Parathyroid adenoma (tissue), 2 donors: Measurements from ENCODE around the gene PA2G4.

Source experiments
- H2AFZ ChIP-seq: fragments of 300-600 bp; sonication (generic); one replicate; pipeline ENCODE4 v1.7.0; 2017; ENCODE audit warnings: antibody characterized with exemption, mild to moderate bottlenecking
- H3K27ac ChIP-seq: fragments of 300-600 bp; sonication (generic); one replicate; pipeline ENCODE4 v1.7.0; 2017
- H3K27me3 ChIP-seq: fragments of 300-600 bp; sonication (generic); one replicate; pipeline ENCODE4 v1.7.0; 2017; ENCODE audit warnings: low read length; ENCODE audit not compliant: control insufficient read depth, insufficient read depth
- H3K36me3 ChIP-seq: fragments of 300-600 bp; sonication (generic); one replicate; pipeline ENCODE4 v1.7.0; 2017; ENCODE audit warnings: low read length; ENCODE audit not compliant: control insufficient read depth, insufficient read depth
- H3K4me1 ChIP-seq: fragments of 300-600 bp; sonication (generic); one replicate; pipeline ENCODE4 v1.7.0; 2017; ENCODE audit warnings: control low read depth
- H3K4me2 ChIP-seq: fragments of 300-600 bp; sonication (generic); one replicate; pipeline ENCODE4 v1.7.0; 2017; ENCODE audit warnings: low read length
- H3K4me3 ChIP-seq: fragments of 300-600 bp; sonication (generic); one replicate; pipeline ENCODE4 v1.7.0; 2017; ENCODE audit warnings: low read depth, low read length
- H3K79me2 ChIP-seq: fragments of 300-600 bp; sonication (generic); one replicate; pipeline ENCODE4 v1.7.0; 2017; ENCODE audit warnings: control low read depth
- H3K9ac ChIP-seq: fragments of 300-600 bp; sonication (generic); one replicate; pipeline ENCODE4 v1.7.0; 2017; ENCODE audit warnings: mild to moderate bottlenecking
- H3K9me3 ChIP-seq: fragments of 300-600 bp; sonication (generic); one replicate; pipeline ENCODE4 v1.7.0; 2017; ENCODE audit warnings: low read length; ENCODE audit not compliant: control insufficient read depth
- TF ChIP-seq, protein P1 (sequence below): fragments of 300-600 bp; sonication (generic); IDR thresholded peaks from one replicate; pipeline ENCODE4 v1.7.0; 2017; ENCODE audit warnings: antibody characterized with exemption, mild to moderate bottlenecking
- donor health status: primary hyperparathyroidism.

The PA2G4 gene

DNA sequence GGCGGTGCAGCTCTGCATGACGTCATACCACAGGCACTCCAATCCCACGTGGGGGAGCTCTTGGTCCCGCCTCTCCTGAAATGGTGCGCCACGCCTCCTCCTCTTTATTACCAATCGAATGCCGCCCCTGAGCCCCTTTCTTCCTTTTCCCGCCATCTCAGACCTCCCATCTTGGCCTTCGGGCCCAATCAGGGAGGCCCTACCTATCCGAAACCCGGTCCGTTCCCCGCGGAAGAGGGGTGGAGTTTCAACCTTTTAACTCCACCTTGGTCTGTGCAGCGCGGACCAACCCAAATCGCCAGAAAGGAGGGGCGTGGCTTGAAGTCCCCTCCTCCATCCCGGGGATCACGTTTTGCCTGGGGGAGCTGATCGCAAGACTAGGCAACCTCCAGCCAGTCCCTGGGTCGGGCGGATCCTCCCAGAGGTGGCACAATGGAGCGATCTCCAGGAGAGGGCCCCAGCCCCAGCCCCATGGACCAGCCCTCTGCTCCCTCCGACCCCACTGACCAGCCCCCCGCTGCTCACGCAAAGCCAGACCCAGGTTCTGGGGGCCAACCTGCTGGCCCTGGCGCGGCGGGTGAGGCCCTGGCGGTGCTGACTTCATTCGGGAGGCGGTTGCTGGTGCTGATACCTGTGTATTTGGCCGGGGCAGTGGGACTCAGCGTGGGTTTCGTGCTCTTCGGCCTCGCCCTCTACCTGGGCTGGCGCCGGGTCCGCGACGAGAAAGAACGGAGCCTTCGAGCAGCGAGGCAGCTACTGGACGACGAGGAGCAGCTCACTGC lies 23.7 kb downstream of the PA2G4 start, which contains the start of gene ESYT1:
Gene ESYT1, plus strand, starts transcription at position 380 of the 782 bp plus-strand sequence. Its CDS starts 53 bp downstream, at position 433.
- H3K4me2 ChIP-seq = peak within 1 kb of the TSS; percentile 90
- no peaks in the 10 kb centered on the region for H3K9me3 ChIP-seq
- no peaks in the 10 kb centered on the region for H3K27me3 ChIP-seq
- peaks cover 17% of the 10 kb centered on the region for H3K4me1 ChIP-seq
- H3K27ac ChIP-seq = peak within 1 kb of the TSS; percentile 57
- no peak within 1 kb of the TSS for H3K9ac ChIP-seq
- peak within 1 kb of the TSS; percentile 82 for H3K4me3 ChIP-seq
- TF ChIP-seq, protein P1, sequence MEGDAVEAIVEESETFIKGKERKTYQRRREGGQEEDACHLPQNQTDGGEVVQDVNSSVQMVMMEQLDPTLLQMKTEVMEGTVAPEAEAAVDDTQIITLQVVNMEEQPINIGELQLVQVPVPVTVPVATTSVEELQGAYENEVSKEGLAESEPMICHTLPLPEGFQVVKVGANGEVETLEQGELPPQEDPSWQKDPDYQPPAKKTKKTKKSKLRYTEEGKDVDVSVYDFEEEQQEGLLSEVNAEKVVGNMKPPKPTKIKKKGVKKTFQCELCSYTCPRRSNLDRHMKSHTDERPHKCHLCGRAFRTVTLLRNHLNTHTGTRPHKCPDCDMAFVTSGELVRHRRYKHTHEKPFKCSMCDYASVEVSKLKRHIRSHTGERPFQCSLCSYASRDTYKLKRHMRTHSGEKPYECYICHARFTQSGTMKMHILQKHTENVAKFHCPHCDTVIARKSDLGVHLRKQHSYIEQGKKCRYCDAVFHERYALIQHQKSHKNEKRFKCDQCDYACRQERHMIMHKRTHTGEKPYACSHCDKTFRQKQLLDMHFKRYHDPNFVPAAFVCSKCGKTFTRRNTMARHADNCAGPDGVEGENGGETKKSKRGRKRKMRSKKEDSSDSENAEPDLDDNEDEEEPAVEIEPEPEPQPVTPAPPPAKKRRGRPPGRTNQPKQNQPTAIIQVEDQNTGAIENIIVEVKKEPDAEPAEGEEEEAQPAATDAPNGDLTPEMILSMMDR = no peak
- peak within 1 kb of the TSS; percentile 72 for H2AFZ ChIP-seq
- H3K79me2 ChIP-seq = no peaks in the 10 kb centered on the region
- H3K36me3 ChIP-seq = no peaks in the 10 kb centered on the region

DNA sequence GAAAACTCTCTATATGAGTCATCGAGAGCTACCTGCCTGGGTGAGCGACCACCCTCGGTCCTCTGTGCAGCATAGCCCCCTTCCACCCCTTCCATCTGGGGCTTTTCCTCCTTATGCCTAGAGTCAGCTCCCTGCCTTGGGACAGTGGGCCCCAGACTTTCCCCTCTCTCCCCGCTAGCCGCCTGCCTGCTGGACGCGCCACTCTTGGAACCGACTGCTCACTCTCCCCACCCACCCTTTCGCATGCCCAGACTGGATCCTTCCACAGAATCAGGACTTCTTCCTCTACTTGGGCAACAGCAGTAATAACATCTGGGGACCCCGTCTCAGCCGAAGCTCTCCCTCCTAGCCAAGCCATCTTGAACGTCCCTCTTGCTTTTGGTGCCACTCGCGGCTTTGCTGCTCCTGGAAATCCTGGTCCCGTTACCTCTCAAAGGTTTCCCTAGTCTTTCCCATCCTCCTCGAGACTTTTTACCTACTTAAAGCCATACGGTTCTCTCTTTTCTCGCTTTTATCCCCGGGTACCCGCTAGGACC lies 24.4 kb downstream of the PA2G4 start:
- TF ChIP-seq, protein P1 = no peak
- no peaks in the 10 kb centered on the region for H3K9me3 ChIP-seq
- peak overlapping the region; percentile 57 for H3K27ac ChIP-seq
- peak overlapping the region; percentile 90 for H3K4me2 ChIP-seq
- no peaks in the 10 kb centered on the region for H3K36me3 ChIP-seq
- peaks cover 17% of the 10 kb centered on the region for H3K4me1 ChIP-seq
- H3K9ac ChIP-seq = no peak overlapping the region
- no peaks in the 10 kb centered on the region for H3K79me2 ChIP-seq
- H3K27me3 ChIP-seq = no peaks in the 10 kb centered on the region
- H3K4me3 ChIP-seq = peak overlapping the region; percentile 82
- H2AFZ ChIP-seq = peak overlapping the region; percentile 72

DNA sequence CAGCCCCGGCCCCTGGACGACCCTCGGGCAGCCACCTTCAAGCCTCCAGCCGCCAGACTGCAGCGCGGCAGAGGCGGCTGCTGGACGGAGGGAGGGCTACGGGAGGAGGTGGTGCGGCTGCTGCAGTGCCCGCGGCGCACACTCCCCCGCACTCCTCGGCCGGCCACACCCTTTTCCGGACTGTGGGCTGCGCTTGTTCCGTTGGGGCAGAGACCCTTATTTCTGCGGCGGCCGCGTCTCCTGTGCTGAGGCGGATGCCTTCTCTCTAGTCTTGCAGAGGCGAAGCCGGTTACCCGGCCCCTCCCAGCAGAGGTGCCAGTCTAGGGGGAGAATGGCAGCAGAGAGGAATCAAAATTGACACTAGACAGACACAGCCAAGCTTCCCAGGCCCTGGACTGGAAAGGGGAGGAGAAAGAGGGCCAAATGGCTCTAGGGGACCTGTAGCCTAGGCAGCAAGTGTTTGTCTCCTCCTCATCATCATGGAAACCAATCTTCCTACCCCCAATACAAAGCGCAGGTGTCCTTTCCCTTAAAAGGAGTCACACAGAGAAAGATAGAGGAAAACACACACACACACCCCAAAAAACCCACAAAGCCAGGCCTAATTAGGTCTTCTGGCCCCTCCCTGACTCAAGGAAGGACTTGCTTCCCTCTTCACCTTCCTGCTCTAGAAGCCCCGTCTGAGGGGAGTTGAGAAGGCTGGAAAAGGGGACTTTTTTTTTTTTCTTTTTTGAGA lies 25.0 kb downstream of the PA2G4 start:
- H3K9ac ChIP-seq = no peak overlapping the region
- H3K27me3 ChIP-seq = no peaks in the 10 kb centered on the region
- peak overlapping the region; percentile 82 for H3K4me3 ChIP-seq
- peaks cover 17% of the 10 kb centered on the region for H3K4me1 ChIP-seq
- no peaks in the 10 kb centered on the region for H3K9me3 ChIP-seq
- no peaks in the 10 kb centered on the region for H3K79me2 ChIP-seq
- no peaks in the 10 kb centered on the region for H3K36me3 ChIP-seq
- peak overlapping the region; percentile 90 for H3K4me2 ChIP-seq
- H3K27ac ChIP-seq = peak overlapping the region; percentile 57
- H2AFZ ChIP-seq = peak overlapping the region; percentile 72
- TF ChIP-seq, protein P1 = no peak

DNA sequence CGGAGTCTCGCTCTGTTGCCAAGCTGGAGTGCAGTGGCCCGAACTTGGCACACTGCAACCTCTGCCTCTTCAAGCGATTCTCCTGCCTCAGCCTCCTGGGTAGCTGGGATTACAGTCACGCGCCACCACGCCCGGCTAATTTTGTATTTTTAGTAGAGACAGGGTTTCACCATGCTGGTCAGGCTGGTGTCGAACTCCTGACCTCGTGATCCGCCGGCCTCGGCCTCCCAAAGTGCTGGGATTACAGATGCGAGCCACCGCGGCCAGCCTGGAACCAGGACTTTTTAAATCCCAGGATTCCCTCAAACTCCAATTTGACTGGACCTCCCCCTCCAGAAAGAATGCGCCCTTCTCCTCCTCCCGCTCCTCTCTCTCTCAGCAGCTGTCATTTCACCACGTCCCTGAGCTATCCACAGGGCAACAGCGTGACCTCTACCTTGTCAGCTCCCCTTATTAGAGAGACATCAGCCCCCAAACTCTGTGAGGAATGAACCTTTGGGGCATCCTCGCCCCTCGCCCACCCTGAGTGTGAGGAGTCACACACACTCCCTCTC lies 25.7 kb downstream of the PA2G4 start:
- Histone ChIP-seq H3K36me3 (no peaks in the 10 kb centered on the region), H3K27ac (peak overlapping the region; percentile 57), H3K9ac (no peak overlapping the region), H3K27me3 (no peaks in the 10 kb centered on the region), H2AFZ (peak overlapping the region; percentile 72), H3K9me3 (no peaks in the 10 kb centered on the region), H3K4me3 (peak overlapping the region; percentile 82), H3K4me1 (peaks cover 17% of the 10 kb centered on the region), H3K79me2 (no peaks in the 10 kb centered on the region), H3K4me2 (peak overlapping the region; percentile 90)
- TF ChIP-seq, protein P1 = no peak
